ENCODE results near the gene ZNF784.
"Not testable (repeated sequence)": the region's sequence is repeated elsewhere in the genome, so short reads cannot be mapped to it uniquely, and the experiment has no call there.

Gene ZNF784

GRCh38 chr19:55578031-55578760 is 46.2 kb downstream of the ZNF784 start:
- Histone ChIP-seq H3K27me3 (ENCODE audit: control insufficient read depth in 1 of 2, insufficient read depth in 2 of 2, low read length in 2 of 2) (no peaks in the 10 kb centered on the region), H3K4me1 (ENCODE audit: control insufficient read depth in 1 of 2, insufficient read depth in 2 of 2, low read length in 2 of 2) (peaks cover 16 to 18% of the 10 kb centered on the region in 2 donors), H3K9ac (ENCODE audit: low read depth in 1 of 2, low read length in 2 of 2) (no peak overlapping the region), H3K9me3 (ENCODE audit: control insufficient read depth in 1 of 2, low read length in 2 of 2) (no peaks in the 10 kb centered on the region), H3K27ac (ENCODE audit: low read depth, low read length) (no peak overlapping the region), H3K4me3 (ENCODE audit: low read depth in 1 of 2, low read length in 2 of 2) (no peak overlapping the region), H3K36me3 (ENCODE audit: control insufficient read depth in 1 of 2, insufficient read depth in 2 of 2, low read length in 2 of 2) (no peaks in the 10 kb centered on the region)

GRCh38 chr19:55576746-55577145 is 47.6 kb downstream of the ZNF784 start:
- Histone ChIP-seq H3K9me3 (ENCODE audit: control insufficient read depth in 1 of 2, low read length in 2 of 2) (no peaks in the 10 kb centered on the region), H3K27me3 (ENCODE audit: control insufficient read depth in 1 of 2, insufficient read depth in 2 of 2, low read length in 2 of 2) (no peaks in the 10 kb centered on the region), H3K4me1 (ENCODE audit: control insufficient read depth in 1 of 2, insufficient read depth in 2 of 2, low read length in 2 of 2) (peaks cover 12 to 15% of the 10 kb centered on the region in 2 donors), H3K9ac (ENCODE audit: low read depth in 1 of 2, low read length in 2 of 2) (no peak overlapping the region), H3K27ac (ENCODE audit: low read depth, low read length) (no peak overlapping the region), H3K4me3 (ENCODE audit: low read depth in 1 of 2, low read length in 2 of 2) (no peak overlapping the region), H3K36me3 (ENCODE audit: control insufficient read depth in 1 of 2, insufficient read depth in 2 of 2, low read length in 2 of 2) (no peaks in the 10 kb centered on the region)

- H3K4me3 ChIP-seq (ENCODE audit: low read depth in 1 of 2, low read length in 2 of 2); H3K4me1 ChIP-seq (ENCODE audit: control insufficient read depth in 1 of 2, insufficient read depth in 2 of 2, low read length in 2 of 2); H3K9ac ChIP-seq (ENCODE audit: low read depth in 1 of 2, low read length in 2 of 2); H3K36me3 ChIP-seq (ENCODE audit: control insufficient read depth in 1 of 2, insufficient read depth in 2 of 2, low read length in 2 of 2); H3K27me3 ChIP-seq (ENCODE audit: control insufficient read depth in 1 of 2, insufficient read depth in 2 of 2, low read length in 2 of 2); H3K9me3 ChIP-seq (ENCODE audit: control insufficient read depth in 1 of 2, low read length in 2 of 2); H3K27ac ChIP-seq (ENCODE audit: low read depth, low read length): not testable (repeated sequence)
Observed at GRCh38 chr19:55573929-55574328, 50.4 kb downstream of the ZNF784 start.
